MM.1S (cell line): ENCODE data around the gene PDGFD.

Source experiments
- CTCF ChIP-seq: fragments of 300-600 bp; sonication (generic); IDR thresholded peaks from 2 replicates; pipeline ENCODE4 v1.5.1; 2016; ENCODE audit warnings: antibody characterized with exemption, low read length, mixed read lengths
- EZH2 ChIP-seq: fragments of 300-600 bp; sonication (generic); optimal IDR thresholded peaks from 2 replicates; pipeline ENCODE3; 2017; ENCODE audit warnings: low read depth, mild to moderate bottlenecking, antibody characterized with exemption, low read length, mixed read lengths
- EZH2phosphoT487 ChIP-seq: fragments of 300-600 bp; sonication (generic); IDR thresholded peaks from 2 replicates; pipeline ENCODE4 v1.6.1; 2018; ENCODE audit warnings: antibody characterized with exemption, low read length

GRCh38 chr11:103883291-103883690 is 280.7 kb downstream of the PDGFD start:
- TF ChIP-seq EZH2 (no peak), CTCF (no peak), EZH2phosphoT487 (no peak)
